ENCODE measurements around the gene KHDC3L.
"Not testable (repeated sequence)": the region's sequence is repeated elsewhere in the genome, so short reads cannot be mapped to it uniquely, and the experiment has no call there.

The KHDC3L gene

GRCh38 chr6:73388433-73388799 is 26.0 kb downstream of the KHDC3L start:
- no peaks in the 10 kb centered on the region for H3K36me3 ChIP-seq (ENCODE audit: control insufficient read depth, insufficient read depth, low read length)
- no peak overlapping the region for H2AK5ac ChIP-seq (ENCODE audit: low read length)
- no peak for DNase-seq
- WGBS (ENCODE audit: extremely low coverage, insufficient coverage, low lambda C conversion rate): no CpG with 5 or more reads among the region's 4 CpGs
- peaks cover 2% of the 10 kb centered on the region for H3K4me1 ChIP-seq (ENCODE audit: control insufficient read depth, low read depth, low read length)
- peak overlapping the region; percentile 92 for H3K56ac ChIP-seq (ENCODE audit: low read length)
- H2BK5ac ChIP-seq (ENCODE audit: low read length): no peak overlapping the region
- no peak overlapping the region for H3K4ac ChIP-seq (ENCODE audit: low read depth, low read length)
- no peaks in the 10 kb centered on the region for H3K79me2 ChIP-seq (ENCODE audit: control insufficient read depth, insufficient read depth, low read length)
- H3K27ac ChIP-seq (ENCODE audit: low read depth, low read length): no peak overlapping the region
- H2BK120ac ChIP-seq (ENCODE audit: low read depth, low read length): no peak overlapping the region
- no peaks in the 10 kb centered on the region for H3K79me1 ChIP-seq (ENCODE audit: low read length)
- H4K8ac ChIP-seq (ENCODE audit: low read depth, low read length): no peak overlapping the region
- H3K18ac ChIP-seq (ENCODE audit: low read length): peak overlapping the region; percentile 41
- H3K23ac ChIP-seq (ENCODE audit: low read length): no peak overlapping the region
- H4K5ac ChIP-seq (ENCODE audit: low read length): no peak overlapping the region
- no peak overlapping the region for H2BK15ac ChIP-seq (replicated peaks; ENCODE audit: low read depth)
- H3K27me3 ChIP-seq (ENCODE audit: insufficient read depth, low read length, poor library complexity): no peaks in the 10 kb centered on the region
- H3K4me2 ChIP-seq (ENCODE audit: low read length): peak overlapping the region; percentile 15
- H3K9ac ChIP-seq (ENCODE audit: low read length): peak overlapping the region; percentile 62
- H3K4me3 ChIP-seq (ENCODE audit: low read length): no peak overlapping the region

GRCh38 chr6:73388800-73389512 is 26.5 kb downstream of the KHDC3L start:
- Histone ChIP-seq H3K4me1 (ENCODE audit: control insufficient read depth, low read depth, low read length) (peaks cover 2% of the 10 kb centered on the region), H4K5ac (ENCODE audit: low read length) (peak overlapping the region; percentile 17), H3K23ac (ENCODE audit: low read length) (no peak overlapping the region), H3K4ac (ENCODE audit: low read depth, low read length) (peak overlapping the region; percentile 46), H2BK15ac (replicated peaks; ENCODE audit: low read depth) (no peak overlapping the region), H3K56ac (ENCODE audit: low read length) (peak overlapping the region; percentile 92), H3K9ac (ENCODE audit: low read length) (peak overlapping the region; percentile 62), H3K4me2 (ENCODE audit: low read length) (peak overlapping the region; percentile 34), H3K4me3 (ENCODE audit: low read length) (peak overlapping the region; percentile 17), H3K27me3 (ENCODE audit: insufficient read depth, low read length, poor library complexity) (no peaks in the 10 kb centered on the region), H2BK120ac (ENCODE audit: low read depth, low read length) (no peak overlapping the region), H2AK5ac (ENCODE audit: low read length) (no peak overlapping the region), H4K8ac (ENCODE audit: low read depth, low read length) (no peak overlapping the region), H3K79me2 (ENCODE audit: control insufficient read depth, insufficient read depth, low read length) (no peaks in the 10 kb centered on the region), H2BK5ac (ENCODE audit: low read length) (peak overlapping the region; percentile 27), H3K18ac (ENCODE audit: low read length) (peak overlapping the region; percentile 85), H3K36me3 (ENCODE audit: control insufficient read depth, insufficient read depth, low read length) (no peaks in the 10 kb centered on the region), H3K79me1 (ENCODE audit: low read length) (no peaks in the 10 kb centered on the region), H3K27ac (ENCODE audit: low read depth, low read length) (peak overlapping the region; percentile 42)
- peak; percentile 93 for DNase-seq
- no CpG with 5 or more reads among the region's 38 CpGs for WGBS (ENCODE audit: extremely low coverage, insufficient coverage, low lambda C conversion rate)

GRCh38 chr6:73389854-73390253 is 27.4 kb downstream of the KHDC3L start:
- no peak for DNase-seq
- H3K27me3 ChIP-seq (ENCODE audit: insufficient read depth, low read length, poor library complexity): no peaks in the 10 kb centered on the region
- no peak overlapping the region for H2BK15ac ChIP-seq (replicated peaks; ENCODE audit: low read depth)
- no peaks in the 10 kb centered on the region for H3K79me1 ChIP-seq (ENCODE audit: low read length)
- no peak overlapping the region for H4K8ac ChIP-seq (ENCODE audit: low read depth, low read length)
- no peak overlapping the region for H3K56ac ChIP-seq (ENCODE audit: low read length)
- no peak overlapping the region for H2BK120ac ChIP-seq (ENCODE audit: low read depth, low read length)
- H2AK5ac ChIP-seq (ENCODE audit: low read length): no peak overlapping the region
- H2BK5ac ChIP-seq (ENCODE audit: low read length): no peak overlapping the region
- H3K4me2 ChIP-seq (ENCODE audit: low read length): no peak overlapping the region
- no peak overlapping the region for H3K18ac ChIP-seq (ENCODE audit: low read length)
- H3K4me3 ChIP-seq (ENCODE audit: low read length): no peak overlapping the region
- H3K9ac ChIP-seq (ENCODE audit: low read length): no peak overlapping the region
- no peak overlapping the region for H3K23ac ChIP-seq (ENCODE audit: low read length)
- no CpG with 5 or more reads among the region's 10 CpGs for WGBS (ENCODE audit: extremely low coverage, insufficient coverage, low lambda C conversion rate)
- no peaks in the 10 kb centered on the region for H3K36me3 ChIP-seq (ENCODE audit: control insufficient read depth, insufficient read depth, low read length)
- H4K5ac ChIP-seq (ENCODE audit: low read length): no peak overlapping the region
- H3K27ac ChIP-seq (ENCODE audit: low read depth, low read length): no peak overlapping the region
- peaks cover 2% of the 10 kb centered on the region for H3K4me1 ChIP-seq (ENCODE audit: control insufficient read depth, low read depth, low read length)
- H3K79me2 ChIP-seq (ENCODE audit: control insufficient read depth, insufficient read depth, low read length): no peaks in the 10 kb centered on the region
- no peak overlapping the region for H3K4ac ChIP-seq (ENCODE audit: low read depth, low read length)

GRCh38 chr6:73391675-73392074 is 29.2 kb downstream of the KHDC3L start:
- Histone ChIP-seq H3K9ac (ENCODE audit: low read length) (no peak overlapping the region), H3K18ac (ENCODE audit: low read length) (no peak overlapping the region), H3K56ac (ENCODE audit: low read length) (no peak overlapping the region), H3K4me1 (ENCODE audit: control insufficient read depth, low read depth, low read length) (peaks cover 2% of the 10 kb centered on the region), H3K4me3 (ENCODE audit: low read length) (no peak overlapping the region), H4K5ac (ENCODE audit: low read length) (no peak overlapping the region), H3K79me1 (ENCODE audit: low read length) (no peaks in the 10 kb centered on the region), H3K79me2 (ENCODE audit: control insufficient read depth, insufficient read depth, low read length) (no peaks in the 10 kb centered on the region), H2BK15ac (replicated peaks; ENCODE audit: low read depth) (no peak overlapping the region), H3K36me3 (ENCODE audit: control insufficient read depth, insufficient read depth, low read length) (no peaks in the 10 kb centered on the region), H3K27ac (ENCODE audit: low read depth, low read length) (no peak overlapping the region), H2AK5ac (ENCODE audit: low read length) (no peak overlapping the region), H4K8ac (ENCODE audit: low read depth, low read length) (no peak overlapping the region), H3K4ac (ENCODE audit: low read depth, low read length) (no peak overlapping the region), H2BK120ac (ENCODE audit: low read depth, low read length) (no peak overlapping the region), H3K27me3 (ENCODE audit: insufficient read depth, low read length, poor library complexity) (no peaks in the 10 kb centered on the region), H3K23ac (ENCODE audit: low read length) (no peak overlapping the region), H3K4me2 (ENCODE audit: low read length) (no peak overlapping the region), H2BK5ac (ENCODE audit: low read length) (no peak overlapping the region)
- DNase-seq: peak; percentile 16
- WGBS (ENCODE audit: extremely low coverage, insufficient coverage, low lambda C conversion rate): no CpG with 5 or more reads among the region's 2 CpGs

- not testable (repeated sequence) for H3K18ac ChIP-seq (ENCODE audit: low read length); H3K27ac ChIP-seq (ENCODE audit: low read depth, low read length); H4K5ac ChIP-seq (ENCODE audit: low read length); H3K4ac ChIP-seq (ENCODE audit: low read depth, low read length); H2AK5ac ChIP-seq (ENCODE audit: low read length); H3K4me3 ChIP-seq (ENCODE audit: low read length); H3K56ac ChIP-seq (ENCODE audit: low read length); H3K27me3 ChIP-seq (ENCODE audit: insufficient read depth, low read length, poor library complexity); H2BK5ac ChIP-seq (ENCODE audit: low read length); H3K79me1 ChIP-seq (ENCODE audit: low read length); H3K36me3 ChIP-seq (ENCODE audit: control insufficient read depth, insufficient read depth, low read length); H3K23ac ChIP-seq (ENCODE audit: low read length); DNase-seq; H3K4me1 ChIP-seq (ENCODE audit: control insufficient read depth, low read depth, low read length); H3K4me2 ChIP-seq (ENCODE audit: low read length); H2BK120ac ChIP-seq (ENCODE audit: low read depth, low read length); H4K8ac ChIP-seq (ENCODE audit: low read depth, low read length); H2BK15ac ChIP-seq (replicated peaks; ENCODE audit: low read depth); H3K9ac ChIP-seq (ENCODE audit: low read length); H3K79me2 ChIP-seq (ENCODE audit: control insufficient read depth, insufficient read depth, low read length)
- WGBS (ENCODE audit: extremely low coverage, insufficient coverage, low lambda C conversion rate): no CpG with 5 or more reads among the region's 4 CpGs
These were observed 29.7 kb downstream of the KHDC3L start for GRCh38 chr6:73392188-73392587.

- no peak overlapping the region for H3K4me2 ChIP-seq (ENCODE audit: low read length)
- H3K79me2 ChIP-seq (ENCODE audit: control insufficient read depth, insufficient read depth, low read length): no peaks in the 10 kb centered on the region
- no peak overlapping the region for H2BK120ac ChIP-seq (ENCODE audit: low read depth, low read length)
- no peak overlapping the region for H2BK15ac ChIP-seq (replicated peaks; ENCODE audit: low read depth)
- no peak overlapping the region for H3K56ac ChIP-seq (ENCODE audit: low read length)
- DNase-seq: no peak
- no peak overlapping the region for H3K4me3 ChIP-seq (ENCODE audit: low read length)
- no CpG with 5 or more reads among the region's 3 CpGs for WGBS (ENCODE audit: extremely low coverage, insufficient coverage, low lambda C conversion rate)
- H3K36me3 ChIP-seq (ENCODE audit: control insufficient read depth, insufficient read depth, low read length): no peaks in the 10 kb centered on the region
- H4K5ac ChIP-seq (ENCODE audit: low read length): no peak overlapping the region
- H3K27ac ChIP-seq (ENCODE audit: low read depth, low read length): no peak overlapping the region
- no peaks in the 10 kb centered on the region for H3K79me1 ChIP-seq (ENCODE audit: low read length)
- H3K9ac ChIP-seq (ENCODE audit: low read length): no peak overlapping the region
- H3K23ac ChIP-seq (ENCODE audit: low read length): no peak overlapping the region
- H3K4ac ChIP-seq (ENCODE audit: low read depth, low read length): no peak overlapping the region
- H3K4me1 ChIP-seq (ENCODE audit: control insufficient read depth, low read depth, low read length): peaks cover 2% of the 10 kb centered on the region
- no peak overlapping the region for H3K18ac ChIP-seq (ENCODE audit: low read length)
- H2BK5ac ChIP-seq (ENCODE audit: low read length): no peak overlapping the region
- H4K8ac ChIP-seq (ENCODE audit: low read depth, low read length): no peak overlapping the region
- H3K27me3 ChIP-seq (ENCODE audit: insufficient read depth, low read length, poor library complexity): no peaks in the 10 kb centered on the region
- no peak overlapping the region for H2AK5ac ChIP-seq (ENCODE audit: low read length)
These were observed 30.8 kb downstream of the KHDC3L start for GRCh38 chr6:73393278-73393677.
